ENCODE results near the gene CHST11.

The CHST11 gene

GRCh38 chr12:104704224-104704779 lies 247.6 kb downstream of the CHST11 start:
- no peaks in the 10 kb centered on the region for H3K27me3 ChIP-seq (ENCODE audit: insufficient read depth, insufficient read length)
- no peaks in the 10 kb centered on the region for H3K9me3 ChIP-seq (ENCODE audit: insufficient read depth, low read length)
- peak overlapping the region; percentile 34 for H3K9ac ChIP-seq (ENCODE audit: insufficient read length, low read depth)
- DNase-seq (ENCODE audit: low read depth, low spot score) = no peak
- no peaks in the 10 kb centered on the region for H3K36me3 ChIP-seq (ENCODE audit: insufficient read depth, insufficient read length, low read length)
- H3K4me3 ChIP-seq (ENCODE audit: insufficient read length, low read depth) = no peak overlapping the region
- peaks cover 18% of the 10 kb centered on the region for H3K4me1 ChIP-seq (ENCODE audit: insufficient read depth, insufficient read length)
- no peak for TF ChIP-seq YY1 (IDR thresholded peaks at IDR 0.05; ENCODE audit: insufficient read depth, insufficient read length)
- TF ChIP-seq SUZ12 (IDR thresholded peaks at IDR 0.05; ENCODE audit: extremely low read depth, insufficient read depth, insufficient read length) = no peak
- no peak for TF ChIP-seq ZNF274 (IDR thresholded peaks at IDR 0.05; ENCODE audit: low read depth, low read length)

GRCh38 chr12:104707194-104707593 lies 250.4 kb downstream of the CHST11 start:
- no peak for TF ChIP-seq SUZ12 (IDR thresholded peaks at IDR 0.05; ENCODE audit: extremely low read depth, insufficient read depth, insufficient read length)
- TF ChIP-seq ZNF274 (IDR thresholded peaks at IDR 0.05; ENCODE audit: low read depth, low read length) = no peak
- no peak for TF ChIP-seq YY1 (IDR thresholded peaks at IDR 0.05; ENCODE audit: insufficient read depth, insufficient read length)
- no peak overlapping the region for H3K9ac ChIP-seq (ENCODE audit: insufficient read length, low read depth)
- no peak for DNase-seq (ENCODE audit: low read depth, low spot score)
- H3K4me3 ChIP-seq (ENCODE audit: insufficient read length, low read depth) = no peak overlapping the region
- H3K36me3 ChIP-seq (ENCODE audit: insufficient read depth, insufficient read length, low read length) = no peaks in the 10 kb centered on the region
- H3K4me1 ChIP-seq (ENCODE audit: insufficient read depth, insufficient read length) = peaks cover 25% of the 10 kb centered on the region
- no peaks in the 10 kb centered on the region for H3K9me3 ChIP-seq (ENCODE audit: insufficient read depth, low read length)
- no peaks in the 10 kb centered on the region for H3K27me3 ChIP-seq (ENCODE audit: insufficient read depth, insufficient read length)

- DNase-seq (ENCODE audit: low read depth, low spot score) = no peak
- Histone ChIP-seq H3K36me3 (ENCODE audit: insufficient read depth, insufficient read length, low read length) (no peaks in the 10 kb centered on the region), H3K9me3 (ENCODE audit: insufficient read depth, low read length) (no peaks in the 10 kb centered on the region), H3K4me3 (ENCODE audit: insufficient read length, low read depth) (no peak overlapping the region), H3K9ac (ENCODE audit: insufficient read length, low read depth) (no peak overlapping the region), H3K4me1 (ENCODE audit: insufficient read depth, insufficient read length) (peaks cover 28% of the 10 kb centered on the region), H3K27me3 (ENCODE audit: insufficient read depth, insufficient read length) (no peaks in the 10 kb centered on the region)
- TF ChIP-seq ZNF274 (IDR thresholded peaks at IDR 0.05; ENCODE audit: low read depth, low read length) (no peak), YY1 (IDR thresholded peaks at IDR 0.05; ENCODE audit: insufficient read depth, insufficient read length) (no peak), SUZ12 (IDR thresholded peaks at IDR 0.05; ENCODE audit: extremely low read depth, insufficient read depth, insufficient read length) (no peak)
Observed at GRCh38 chr12:104707794-104708558, 251.2 kb downstream of the CHST11 start.

- Histone ChIP-seq H3K27me3 (ENCODE audit: insufficient read depth, insufficient read length) (no peaks in the 10 kb centered on the region), H3K4me3 (ENCODE audit: insufficient read length, low read depth) (no peak overlapping the region), H3K9me3 (ENCODE audit: insufficient read depth, low read length) (no peaks in the 10 kb centered on the region), H3K4me1 (ENCODE audit: insufficient read depth, insufficient read length) (peaks cover 27% of the 10 kb centered on the region), H3K9ac (ENCODE audit: insufficient read length, low read depth) (no peak overlapping the region), H3K36me3 (ENCODE audit: insufficient read depth, insufficient read length, low read length) (no peaks in the 10 kb centered on the region)
- TF ChIP-seq SUZ12 (IDR thresholded peaks at IDR 0.05; ENCODE audit: extremely low read depth, insufficient read depth, insufficient read length) = no peak
- TF ChIP-seq ZNF274 (IDR thresholded peaks at IDR 0.05; ENCODE audit: low read depth, low read length) = no peak
- no peak for TF ChIP-seq YY1 (IDR thresholded peaks at IDR 0.05; ENCODE audit: insufficient read depth, insufficient read length)
- peak; percentile 61 for DNase-seq (ENCODE audit: low read depth, low spot score)
Observed at GRCh38 chr12:104708891-104709290, 252.1 kb downstream of the CHST11 start.

- Histone ChIP-seq H3K9ac (ENCODE audit: insufficient read length, low read depth) (no peak overlapping the region), H3K27me3 (ENCODE audit: insufficient read depth, insufficient read length) (no peaks in the 10 kb centered on the region), H3K4me1 (ENCODE audit: insufficient read depth, insufficient read length) (peaks cover 23% of the 10 kb centered on the region), H3K9me3 (ENCODE audit: insufficient read depth, low read length) (no peaks in the 10 kb centered on the region), H3K4me3 (ENCODE audit: insufficient read length, low read depth) (no peak overlapping the region), H3K36me3 (ENCODE audit: insufficient read depth, insufficient read length, low read length) (no peaks in the 10 kb centered on the region)
- DNase-seq (ENCODE audit: low read depth, low spot score) = no peak
- TF ChIP-seq YY1 (IDR thresholded peaks at IDR 0.05; ENCODE audit: insufficient read depth, insufficient read length) (no peak), ZNF274 (IDR thresholded peaks at IDR 0.05; ENCODE audit: low read depth, low read length) (no peak), SUZ12 (IDR thresholded peaks at IDR 0.05; ENCODE audit: extremely low read depth, insufficient read depth, insufficient read length) (no peak)
Observed at GRCh38 chr12:104709692-104710435, 253.1 kb downstream of the CHST11 start.

GRCh38 chr12:104710940-104711689 lies 254.4 kb downstream of the CHST11 start:
- Histone ChIP-seq H3K9ac (ENCODE audit: insufficient read length, low read depth) (no peak overlapping the region), H3K9me3 (ENCODE audit: insufficient read depth, low read length) (no peaks in the 10 kb centered on the region), H3K27me3 (ENCODE audit: insufficient read depth, insufficient read length) (no peaks in the 10 kb centered on the region), H3K4me3 (ENCODE audit: insufficient read length, low read depth) (no peak overlapping the region), H3K36me3 (ENCODE audit: insufficient read depth, insufficient read length, low read length) (no peaks in the 10 kb centered on the region), H3K4me1 (ENCODE audit: insufficient read depth, insufficient read length) (peaks cover 21% of the 10 kb centered on the region)
- TF ChIP-seq ZNF274 (IDR thresholded peaks at IDR 0.05; ENCODE audit: low read depth, low read length) = no peak
- TF ChIP-seq YY1 (IDR thresholded peaks at IDR 0.05; ENCODE audit: insufficient read depth, insufficient read length) = no peak
- TF ChIP-seq SUZ12 (IDR thresholded peaks at IDR 0.05; ENCODE audit: extremely low read depth, insufficient read depth, insufficient read length) = no peak
- DNase-seq (ENCODE audit: low read depth, low spot score) = no peak

All from NT2/D1 (cell line).